KOPT-K1 (cell line): ENCODE data around the gene MMAB.
A peak's percentile ranks its signal among the peaks of the same experiment; 100 is the strongest.

Source experiments
- H3K27ac ChIP-seq: fragments of 200-600 bp; sonication (generic); 2 replicates; pipeline ENCODE4 v1.5.1; 2016; ENCODE audit warnings: antibody characterized with exemption, mild to moderate bottlenecking, low read depth, low read length; ENCODE audit not compliant: poor library complexity, severe bottlenecking
- H3K36me3 ChIP-seq: fragments of 200-600 bp; sonication (generic); 2 replicates; pipeline ENCODE4 v1.5.1; 2017; ENCODE audit warnings: antibody characterized with exemption, mild to moderate bottlenecking, low read length, moderate library complexity; ENCODE audit not compliant: insufficient read depth
- H3K9me3 ChIP-seq: fragments of 200-600 bp; sonication (generic); 2 replicates; pipeline ENCODE4 v1.5.1; 2017; ENCODE audit warnings: antibody characterized with exemption, low read length, mild to moderate bottlenecking; ENCODE audit not compliant: insufficient read depth, poor library complexity, severe bottlenecking

Gene MMAB

DNA sequence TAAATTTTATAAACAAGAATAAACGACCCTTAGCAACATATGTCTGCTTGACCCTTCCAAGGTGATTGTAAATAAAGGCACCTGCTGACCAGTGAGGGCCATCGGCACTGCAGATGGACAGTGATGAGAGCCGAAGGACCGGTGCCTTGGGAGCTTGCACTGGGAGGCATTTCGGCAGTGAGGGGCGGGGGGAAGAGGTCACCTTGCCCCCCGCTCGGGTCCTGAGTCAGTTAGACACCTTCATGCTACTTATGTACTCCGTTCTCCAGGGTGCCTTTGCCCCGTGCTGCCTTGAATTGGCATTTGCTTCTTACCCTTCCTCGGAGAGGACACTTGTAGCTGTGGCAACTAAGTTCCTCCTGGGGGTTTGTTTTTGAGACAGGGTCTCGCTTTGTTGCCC, 23.0 kb downstream of the MMAB start:
- Histone ChIP-seq H3K36me3 (no peaks in the 10 kb centered on the region), H3K9me3 (no peaks in the 10 kb centered on the region), H3K27ac (no peak overlapping the region)

DNA sequence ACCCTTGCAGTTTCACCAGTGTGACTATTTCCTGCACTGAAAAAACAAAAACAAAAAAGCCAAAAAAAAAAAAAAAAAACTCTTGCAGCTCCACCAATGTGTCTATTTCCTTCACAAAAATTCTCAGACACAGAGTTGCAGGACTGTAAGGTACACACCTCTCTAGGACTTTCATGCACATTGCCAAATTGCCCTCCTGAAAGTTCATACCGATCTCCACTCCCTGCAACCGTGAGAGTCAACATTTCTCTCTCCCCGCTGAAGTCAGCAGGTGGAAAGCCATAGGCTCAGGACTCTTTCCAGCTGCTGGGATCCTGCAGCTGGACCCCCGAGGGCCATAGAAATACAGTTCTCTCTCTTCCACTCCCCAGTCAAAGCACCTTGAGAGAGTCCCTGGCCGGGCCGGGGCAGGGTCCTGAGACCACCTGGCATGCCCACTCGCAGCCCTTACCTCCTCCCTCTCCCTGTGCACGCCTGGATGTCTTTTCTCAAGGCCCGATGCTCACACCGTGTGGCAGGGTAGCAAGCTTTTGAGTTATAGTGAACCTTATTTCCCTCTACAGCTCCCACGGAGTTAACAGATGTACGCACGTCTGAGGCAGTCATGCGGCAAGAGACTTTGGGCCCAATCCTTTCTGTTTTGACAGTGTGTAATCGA, 23.6 kb downstream of the MMAB start:
- Histone ChIP-seq H3K9me3 (no peaks in the 10 kb centered on the region), H3K27ac (no peak overlapping the region), H3K36me3 (no peaks in the 10 kb centered on the region)

DNA sequence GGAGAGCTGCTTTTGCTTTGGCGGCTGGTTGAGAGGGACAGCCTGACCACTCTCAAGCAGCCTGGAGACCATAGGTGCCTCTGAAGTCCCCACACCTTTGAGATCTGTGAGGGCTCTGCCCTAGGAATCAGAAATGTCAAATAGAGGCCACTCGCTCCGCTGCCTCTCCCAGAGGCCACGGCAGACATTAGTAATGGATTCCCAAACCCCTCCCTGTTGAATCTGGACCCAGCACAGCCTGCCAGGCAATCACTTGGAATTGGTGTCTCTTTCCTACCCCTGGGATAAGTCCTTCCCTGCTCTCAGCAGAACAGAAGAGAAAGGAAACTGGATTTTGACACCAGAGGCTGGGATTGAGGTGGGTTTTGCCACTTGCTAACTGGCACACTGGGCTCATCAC, 25.0 kb downstream of the MMAB start:
- no peak overlapping the region for H3K27ac ChIP-seq
- H3K36me3 ChIP-seq: no peaks in the 10 kb centered on the region
- no peaks in the 10 kb centered on the region for H3K9me3 ChIP-seq

DNA sequence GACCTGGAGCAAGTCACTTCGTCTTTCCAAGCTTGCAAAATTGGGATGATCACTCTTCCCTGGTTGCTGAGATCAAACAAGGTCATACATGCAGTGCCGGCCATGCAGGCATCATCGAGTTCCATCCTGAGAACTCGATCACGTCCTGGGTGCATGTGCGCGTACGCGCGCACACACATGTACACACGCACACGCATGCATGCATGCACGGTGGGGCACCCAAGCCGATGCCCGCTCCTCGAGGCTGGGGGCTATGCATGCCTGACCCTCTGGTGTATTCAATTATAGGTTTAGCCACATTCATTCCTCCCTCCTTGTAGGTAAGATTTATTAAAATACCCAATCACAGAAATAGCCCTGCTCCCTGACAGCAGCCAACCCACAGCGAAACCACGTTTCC, 26.0 kb downstream of the MMAB start:
- no peak overlapping the region for H3K27ac ChIP-seq
- H3K36me3 ChIP-seq: no peaks in the 10 kb centered on the region
- no peaks in the 10 kb centered on the region for H3K9me3 ChIP-seq

DNA sequence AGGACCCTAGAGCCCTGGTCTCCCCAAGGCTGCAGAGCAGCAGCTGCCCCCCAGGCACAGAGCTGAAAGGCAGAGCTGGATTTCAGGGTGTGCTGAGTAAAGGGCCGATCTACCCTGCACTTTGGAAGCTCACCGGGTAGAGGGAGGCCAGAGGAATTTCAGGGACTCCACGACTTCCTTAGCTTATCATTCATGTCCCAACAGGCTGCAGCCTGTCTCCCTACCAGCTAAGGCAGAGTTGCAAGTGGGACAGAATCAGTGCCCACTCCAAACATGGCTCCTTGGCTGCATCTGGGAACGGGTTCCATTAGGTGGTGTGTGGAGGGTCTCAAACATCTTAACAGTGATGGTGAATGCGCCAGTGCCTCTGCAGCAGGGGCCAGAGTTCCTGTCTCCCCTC, 27.5 kb downstream of the MMAB start:
- no peaks in the 10 kb centered on the region for H3K36me3 ChIP-seq
- peak overlapping the region; percentile 52 for H3K27ac ChIP-seq
- H3K9me3 ChIP-seq: no peaks in the 10 kb centered on the region

DNA sequence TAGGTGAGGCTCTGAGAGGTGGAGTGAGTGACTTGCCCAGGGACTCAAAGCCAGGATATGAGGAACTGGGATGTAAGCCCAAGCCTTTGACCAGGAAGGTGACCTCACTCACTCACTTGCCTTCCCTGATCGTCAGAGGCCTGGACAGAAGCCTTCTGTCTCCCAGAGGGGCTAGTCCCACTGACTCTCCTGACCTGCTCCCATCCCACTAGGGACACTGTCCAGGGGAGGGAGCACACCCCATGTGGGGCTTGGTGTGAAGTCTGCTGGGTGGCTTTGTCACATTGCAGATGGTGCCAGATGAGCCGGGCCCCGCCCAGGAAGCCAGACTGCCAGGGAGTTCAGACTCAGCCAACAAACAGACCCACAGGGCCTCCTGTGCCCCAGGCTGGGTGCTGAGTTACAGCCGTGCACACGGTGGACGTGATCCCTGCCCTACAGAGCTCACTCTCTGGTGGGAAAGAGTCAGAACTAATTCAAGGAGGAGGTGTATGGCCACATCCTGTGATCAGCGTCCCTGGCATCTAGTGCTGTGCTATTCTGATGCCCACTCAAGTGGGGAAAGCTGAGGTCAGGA, 28.3 kb downstream of the MMAB start:
- Histone ChIP-seq H3K9me3 (no peaks in the 10 kb centered on the region), H3K27ac (peak overlapping the region; percentile 52)

DNA sequence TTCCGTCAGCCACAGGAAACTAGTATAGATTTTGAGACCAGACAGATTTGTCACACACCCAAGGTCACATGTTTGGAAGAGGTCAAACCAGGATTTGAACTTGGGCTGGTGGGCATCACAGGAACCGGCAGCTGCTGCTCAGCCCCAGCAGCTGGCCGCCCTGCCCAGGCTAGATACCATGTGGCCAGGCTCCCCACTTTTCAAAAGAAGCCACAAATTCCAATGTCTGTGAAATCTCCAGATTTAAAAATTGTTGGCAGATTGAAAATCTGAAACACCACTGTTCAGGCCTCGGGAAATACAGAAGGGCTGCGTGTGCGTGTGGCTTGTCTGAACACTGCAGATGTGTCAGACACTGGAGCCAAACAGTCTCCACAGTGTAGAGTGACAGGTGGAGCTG, 30.4 kb downstream of the MMAB start:
- no peaks in the 10 kb centered on the region for H3K36me3 ChIP-seq
- no peaks in the 10 kb centered on the region for H3K9me3 ChIP-seq
- H3K27ac ChIP-seq: no peak overlapping the region

More for the DNA sequence above, 28.3 kb downstream of the MMAB start:
- H3K36me3 ChIP-seq: no peaks in the 10 kb centered on the region

DNA sequence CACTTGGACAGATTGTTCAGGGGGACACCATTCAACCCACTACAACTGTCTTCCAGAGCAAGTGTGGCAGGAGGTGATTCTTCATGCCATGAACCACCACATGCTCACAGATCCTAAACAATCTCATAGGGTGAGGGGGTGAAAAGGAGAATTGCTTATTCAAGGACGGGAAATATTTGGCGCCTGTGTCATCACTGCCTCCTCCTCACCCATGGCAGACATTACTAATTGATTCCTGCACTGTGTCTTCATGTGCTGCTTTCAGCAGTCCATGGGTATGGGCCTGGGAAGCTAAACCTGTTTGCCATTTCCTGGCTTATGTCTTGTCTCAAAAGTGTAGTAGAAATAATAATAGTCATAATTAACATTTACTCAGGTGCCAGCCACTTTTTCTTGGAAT, 31.3 kb downstream of the MMAB start:
- no peaks in the 10 kb centered on the region for H3K36me3 ChIP-seq
- no peaks in the 10 kb centered on the region for H3K9me3 ChIP-seq
- H3K27ac ChIP-seq: no peak overlapping the region

DNA sequence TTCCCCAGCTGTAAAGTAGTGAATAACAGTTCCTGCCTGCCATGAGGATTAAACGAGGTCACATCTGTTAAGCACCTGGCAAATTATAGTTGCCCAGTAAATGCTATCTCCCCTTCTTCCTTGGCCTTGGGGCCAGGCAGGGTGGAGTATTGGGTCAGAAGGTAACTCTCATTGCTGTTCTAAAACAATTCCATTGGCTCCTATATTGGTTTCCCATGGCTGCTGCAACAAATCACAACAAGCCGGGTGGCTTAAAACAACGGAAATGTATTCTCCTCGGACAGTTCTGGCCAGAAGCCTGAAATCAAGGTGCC, 31.9 kb downstream of the MMAB start:
- H3K27ac ChIP-seq: no peak overlapping the region
- H3K36me3 ChIP-seq: no peaks in the 10 kb centered on the region
- H3K9me3 ChIP-seq: no peaks in the 10 kb centered on the region

DNA sequence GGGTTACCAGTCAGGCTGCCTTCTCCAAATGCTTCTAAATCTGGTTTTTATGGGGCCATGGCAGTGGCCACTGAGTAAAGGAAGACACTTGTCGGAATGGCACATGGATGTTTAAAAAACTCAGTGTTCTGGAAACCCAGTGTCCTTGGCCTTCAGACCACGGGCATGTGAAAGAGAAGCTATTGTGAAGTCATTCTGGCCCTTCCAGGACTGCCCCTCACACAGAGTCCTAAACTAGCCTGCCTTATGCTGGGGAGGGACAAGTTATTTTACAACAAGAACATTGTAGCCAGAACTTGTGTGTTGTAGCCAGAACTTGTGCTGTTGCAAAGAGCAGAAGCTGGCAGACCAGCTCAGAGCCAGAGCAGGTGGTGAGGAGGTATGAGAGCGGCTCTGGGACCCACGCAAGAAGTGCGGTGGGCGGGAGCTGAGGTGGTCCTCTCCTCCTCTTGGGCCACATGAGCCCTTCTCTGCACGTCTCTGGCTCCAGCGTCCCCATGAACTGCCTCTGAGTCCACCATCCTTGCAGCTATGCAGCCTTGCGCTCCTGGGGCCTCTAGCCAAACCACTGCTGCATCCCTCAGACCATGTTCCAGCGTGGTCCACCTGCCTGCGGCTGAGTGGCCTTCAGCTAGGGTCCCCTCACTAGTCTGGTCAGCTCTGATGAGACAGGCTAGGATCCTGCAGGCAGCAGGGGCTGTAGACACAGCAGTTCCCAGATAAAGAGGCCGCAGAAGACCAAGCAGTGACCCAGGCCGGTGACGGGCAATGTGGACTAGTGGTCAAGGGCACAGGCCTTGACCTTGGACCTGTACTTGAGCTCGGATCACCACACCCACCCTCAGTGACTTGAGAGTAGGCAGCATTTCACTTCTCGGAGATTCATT, 32.5 kb downstream of the MMAB start:
- Histone ChIP-seq H3K9me3 (no peaks in the 10 kb centered on the region), H3K36me3 (no peaks in the 10 kb centered on the region), H3K27ac (no peak overlapping the region)

DNA sequence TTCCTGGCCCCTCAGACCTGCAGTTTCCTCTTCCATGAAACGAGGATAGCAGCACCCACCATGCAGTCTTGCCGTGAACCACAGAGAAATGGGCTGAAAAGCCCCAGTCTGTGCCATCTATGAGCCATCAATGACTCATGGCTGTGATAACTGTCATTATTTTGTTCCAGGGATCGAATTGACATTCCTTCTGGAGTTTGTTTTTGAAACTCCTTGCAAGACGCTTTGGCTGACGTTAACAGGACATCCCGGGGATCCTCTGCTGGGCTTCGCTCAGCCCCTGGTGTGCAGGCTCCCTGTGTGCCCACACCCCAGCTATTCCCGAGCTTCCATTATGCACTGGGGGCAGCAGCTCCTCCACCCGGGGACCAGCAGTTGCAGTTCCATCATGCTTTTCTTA, 33.8 kb downstream of the MMAB start:
- Histone ChIP-seq H3K27ac (no peak overlapping the region), H3K9me3 (no peaks in the 10 kb centered on the region), H3K36me3 (0 out of 2 replicates have a peak, but pooled peaks cover 8% of the 10 kb centered on the region)

DNA sequence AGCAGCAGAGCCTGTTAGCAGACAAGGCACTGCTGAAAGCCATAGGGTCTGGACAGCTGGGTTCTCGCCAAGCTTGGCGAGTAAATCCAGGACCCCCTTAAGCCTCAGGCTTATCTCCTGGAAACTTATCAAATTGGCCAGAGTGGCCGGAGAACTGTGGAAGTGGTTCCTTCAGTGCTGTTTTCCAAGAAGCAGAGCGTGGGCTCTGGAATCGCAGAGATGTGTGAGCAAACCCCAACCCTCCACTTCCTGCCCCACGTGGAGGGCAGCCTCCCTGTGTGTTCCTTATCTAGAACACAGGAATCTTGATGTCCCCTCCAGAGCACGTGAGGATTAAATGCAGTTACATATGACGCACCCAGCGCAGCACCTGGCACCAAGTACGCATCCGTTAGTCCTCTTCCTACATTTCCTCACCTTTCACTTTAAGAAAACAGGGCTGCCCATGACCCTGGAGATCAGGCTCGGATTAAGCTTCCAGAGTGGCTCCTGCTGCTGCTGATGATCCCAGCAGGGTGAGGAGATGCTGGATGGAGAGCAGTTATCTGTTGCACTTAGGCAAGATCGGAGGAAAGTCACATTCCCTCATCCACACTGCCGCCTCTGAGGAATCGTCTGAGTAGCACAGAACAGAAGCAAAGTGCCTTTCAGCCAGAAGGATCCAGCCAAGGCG, 35.0 kb downstream of the MMAB start:
- Histone ChIP-seq H3K9me3 (no peaks in the 10 kb centered on the region), H3K27ac (no peak overlapping the region), H3K36me3 (0 out of 2 replicates have a peak, but pooled peaks cover 9% of the 10 kb centered on the region)

DNA sequence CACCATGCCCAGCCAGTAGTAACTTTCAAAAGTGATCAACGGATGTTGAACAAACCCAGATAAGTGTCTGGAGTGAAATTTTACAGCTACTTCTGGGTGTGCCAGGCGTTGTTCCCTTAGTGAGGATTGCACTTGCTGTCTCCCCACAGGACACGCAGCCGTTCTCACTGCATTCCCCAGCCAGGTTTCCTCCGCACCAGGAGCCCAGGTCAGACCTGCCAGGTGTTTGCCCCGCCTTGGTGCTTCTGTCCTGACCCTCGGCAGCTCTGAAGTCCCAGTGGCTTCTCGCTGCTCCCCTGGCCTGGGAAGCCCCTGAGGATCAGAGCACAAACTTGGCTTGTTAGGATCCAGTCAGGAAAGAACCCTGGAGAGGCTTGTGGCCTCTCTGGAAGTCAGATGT, 36.2 kb downstream of the MMAB start:
- Histone ChIP-seq H3K9me3 (no peaks in the 10 kb centered on the region), H3K36me3 (0 out of 2 replicates have a peak, but pooled peaks cover 9% of the 10 kb centered on the region), H3K27ac (no peak overlapping the region)

DNA sequence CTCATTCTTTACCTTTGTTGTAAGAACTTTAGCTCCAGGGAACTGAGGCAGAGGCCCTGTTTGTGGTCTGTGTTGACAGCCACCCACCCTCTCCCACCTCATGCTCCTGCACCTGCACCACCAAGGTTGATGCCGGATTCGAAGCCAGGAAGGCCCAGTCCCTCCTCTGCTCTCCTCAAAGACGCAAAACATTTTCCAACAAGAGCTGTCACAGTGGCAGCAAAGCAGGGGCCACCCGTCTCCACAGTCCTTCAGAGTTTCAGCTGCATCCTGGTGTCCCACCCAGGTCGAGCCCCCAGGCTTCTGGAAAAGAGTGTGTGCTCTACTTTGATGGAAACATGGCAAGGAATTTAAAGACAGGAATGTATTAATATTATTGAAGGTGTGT, 37.4 kb downstream of the MMAB start:
- Histone ChIP-seq H3K27ac (no peak overlapping the region), H3K9me3 (no peaks in the 10 kb centered on the region), H3K36me3 (peaks cover 21% of the 10 kb centered on the region; the same call in 1 of the 2 replicates)

DNA sequence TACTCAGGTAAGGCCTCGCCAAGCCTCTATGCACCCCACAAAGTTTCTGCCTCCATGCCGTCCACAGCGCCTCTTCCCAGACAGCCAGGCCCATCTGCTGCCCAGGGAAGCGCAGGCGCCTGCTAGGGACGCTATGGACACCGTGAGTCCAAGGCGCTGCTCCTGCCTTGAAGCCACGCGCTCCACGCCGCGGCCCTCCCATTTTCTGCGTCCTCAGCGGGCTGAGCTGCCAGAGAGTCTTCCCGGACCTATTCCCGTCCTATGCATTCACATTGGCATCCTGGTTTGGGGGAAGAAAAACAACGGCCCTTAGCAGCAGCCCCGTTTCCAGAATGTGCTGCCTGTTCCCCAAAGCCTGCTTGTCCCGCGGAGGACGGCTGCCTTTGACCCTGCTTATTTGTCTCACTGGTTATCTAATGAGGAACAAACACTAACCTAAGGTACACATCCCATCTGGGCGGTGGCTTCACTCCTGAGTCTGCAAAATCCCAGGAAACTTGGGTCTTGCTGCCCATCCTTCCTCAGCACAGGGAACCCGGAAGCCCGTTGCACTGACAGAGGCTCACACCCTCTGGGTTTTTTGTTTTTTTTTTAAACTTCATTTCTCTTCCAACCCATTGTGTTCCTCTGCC, 38.0 kb downstream of the MMAB start:
- Histone ChIP-seq H3K9me3 (no peaks in the 10 kb centered on the region), H3K27ac (no peak overlapping the region), H3K36me3 (peaks cover 26% of the 10 kb centered on the region; the same call in 1 of the 2 replicates)
